GM12878 (cell line): ENCODE measurements around the gene ALS2.
"Not testable (repeated sequence)": the region's sequence is repeated elsewhere in the genome, so short reads cannot be mapped to it uniquely, and the experiment has no call there.

Experiments
- ATF7 ChIP-seq: fragments of 450-650 bp; IDR thresholded peaks from 2 replicates; pipeline ENCODE4 v1.6.1; 2016; ENCODE audit warnings: low read depth, mild to moderate bottlenecking
- BHLHE40 ChIP-seq, 2 experiments: fragments of 450-650 bp in 1 of 2; IDR thresholded peaks; 2 replicates each; pipeline ENCODE4 v1.6.1; 2011 to 2017; ENCODE audit warnings: low read depth in 2 of 2, borderline replicate concordance in 1 of 2, improper control_type of control experiment in 1 of 2, low read length in 1 of 2, mild to moderate bottlenecking in 1 of 2
- CEBPB ChIP-seq, 2 experiments: fragments of 150-350 bp in 1 of 2; IDR thresholded peaks; 2 replicates each; pipeline ENCODE4 v1.6.1; 2012 to 2014; ENCODE audit warnings: low read depth in 2 of 2, low read length in 2 of 2, borderline replicate concordance in 1 of 2, inconsistent platforms in 1 of 2
- CTCF ChIP-seq, 3 experiments: IDR thresholded peaks in 2 of 3; conservative IDR thresholded peaks in 1 of 3; 2 replicates each; pipeline ENCODE4 v1.5.1; 2011; ENCODE audit warnings: low read depth in 3 of 3, low read length in 3 of 3, mild to moderate bottlenecking in 3 of 3, control low read depth in 2 of 3, moderate library complexity in 2 of 3, inconsistent platforms in 1 of 3, mixed read lengths in 1 of 3; ENCODE audit not compliant: control insufficient read depth in 2 of 3, insufficient read depth in 1 of 3; ENCODE audit errors: extremely low read depth in 1 of 3
- EGR1 ChIP-seq, 2 experiments: IDR thresholded peaks; 1 replicate in 1 of 2; 2 replicates in 1 of 2; pipeline ENCODE4 v1.6.1; 2011 to 2012; ENCODE audit warnings: low read depth in 2 of 2, low read length in 2 of 2, borderline replicate concordance in 1 of 2, mild to moderate bottlenecking in 1 of 2, moderate library complexity in 1 of 2
- PML ChIP-seq: IDR thresholded peaks from 2 replicates; pipeline ENCODE4 v1.6.1; 2012; ENCODE audit warnings: low read length, inconsistent platforms
- POLR2A ChIP-seq: IDR thresholded peaks from 2 replicates; pipeline ENCODE4 v1.6.1; 2011; ENCODE audit warnings: low read depth, mild to moderate bottlenecking, low read length
- POLR2AphosphoS5 ChIP-seq: IDR thresholded peaks from 2 replicates; pipeline ENCODE4 v1.6.1; 2011; ENCODE audit warnings: mild to moderate bottlenecking, low read length, inconsistent platforms
- RAD51 ChIP-seq: fragments of 450-650 bp; IDR thresholded peaks from 2 replicates; pipeline ENCODE4 v1.6.1; 2016; ENCODE audit warnings: moderate library complexity, mild to moderate bottlenecking, inconsistent platforms
- SMC3 ChIP-seq: IDR thresholded peaks from 2 replicates; pipeline ENCODE4 v1.6.1; 2011; ENCODE audit warnings: low read length, improper control_type of control experiment, borderline replicate concordance
- TCF7 ChIP-seq: IDR thresholded peaks from 2 replicates; pipeline ENCODE4 v1.6.1; 2014; ENCODE audit warnings: antibody characterized with exemption, borderline replicate concordance
- ZNF207 ChIP-seq: fragments of 450-650 bp; IDR thresholded peaks from 2 replicates; pipeline ENCODE4 v1.6.1; 2014; ENCODE audit warnings: antibody characterized with exemption, mild to moderate bottlenecking, borderline replicate concordance
- TF ChIP-seq, protein P1 (sequence below): fragments of 450-650 bp; IDR thresholded peaks from 2 replicates; pipeline ENCODE4 v1.6.1; 2017; ENCODE audit warnings: mild to moderate bottlenecking
- TF ChIP-seq, protein P2 (sequence below): IDR thresholded peaks from 2 replicates; pipeline ENCODE4 v1.6.1; 2011; ENCODE audit warnings: low read depth, mild to moderate bottlenecking, low read length, moderate library complexity, borderline replicate concordance; ENCODE audit errors: extremely low read depth

DNA sequence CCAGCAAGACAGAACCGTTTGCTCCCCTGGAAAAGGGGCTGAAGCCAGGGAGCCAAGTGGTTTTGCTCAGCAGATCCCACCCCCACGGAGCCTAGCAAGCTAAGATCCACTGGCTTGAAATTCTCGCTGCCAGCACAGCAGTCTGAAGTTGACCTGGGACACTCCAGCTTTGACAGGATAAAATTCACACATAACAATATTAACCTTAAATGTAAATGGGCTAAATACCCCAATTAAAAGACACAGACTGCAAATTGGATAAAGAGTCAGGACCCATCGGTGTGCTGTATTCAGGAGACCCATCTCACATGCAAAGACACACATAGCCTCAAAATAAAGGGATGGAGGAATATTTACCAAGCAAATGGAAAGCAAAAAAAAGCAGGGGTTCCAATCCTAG lies 109.5 kb downstream of the ALS2 start:
- TF ChIP-seq CTCF (IDR thresholded peaks at IDR 0.05 in 2 of 3, conservative IDR thresholded peaks at IDR 0.05 in 1 of 3; ENCODE audit: control insufficient read depth in 2 of 3, extremely low read depth in 1 of 3, insufficient read depth in 1 of 3, low read depth in 3 of 3, low read length in 3 of 3); TCF7; POLR2AphosphoS5; SMC3; PML; ZNF207; EGR1 (IDR thresholded peaks at IDR 0.05; ENCODE audit: borderline replicate concordance in 1 of 2, low read depth in 2 of 2, low read length in 2 of 2); POLR2A; CEBPB (IDR thresholded peaks at IDR 0.05; ENCODE audit: borderline replicate concordance in 1 of 2, low read depth in 2 of 2, low read length in 2 of 2); BHLHE40 (IDR thresholded peaks at IDR 0.05; ENCODE audit: borderline replicate concordance in 1 of 2, low read depth in 2 of 2, low read length in 1 of 2); ATF7; RAD51: not testable (repeated sequence)
- TF ChIP-seq, protein P1, sequence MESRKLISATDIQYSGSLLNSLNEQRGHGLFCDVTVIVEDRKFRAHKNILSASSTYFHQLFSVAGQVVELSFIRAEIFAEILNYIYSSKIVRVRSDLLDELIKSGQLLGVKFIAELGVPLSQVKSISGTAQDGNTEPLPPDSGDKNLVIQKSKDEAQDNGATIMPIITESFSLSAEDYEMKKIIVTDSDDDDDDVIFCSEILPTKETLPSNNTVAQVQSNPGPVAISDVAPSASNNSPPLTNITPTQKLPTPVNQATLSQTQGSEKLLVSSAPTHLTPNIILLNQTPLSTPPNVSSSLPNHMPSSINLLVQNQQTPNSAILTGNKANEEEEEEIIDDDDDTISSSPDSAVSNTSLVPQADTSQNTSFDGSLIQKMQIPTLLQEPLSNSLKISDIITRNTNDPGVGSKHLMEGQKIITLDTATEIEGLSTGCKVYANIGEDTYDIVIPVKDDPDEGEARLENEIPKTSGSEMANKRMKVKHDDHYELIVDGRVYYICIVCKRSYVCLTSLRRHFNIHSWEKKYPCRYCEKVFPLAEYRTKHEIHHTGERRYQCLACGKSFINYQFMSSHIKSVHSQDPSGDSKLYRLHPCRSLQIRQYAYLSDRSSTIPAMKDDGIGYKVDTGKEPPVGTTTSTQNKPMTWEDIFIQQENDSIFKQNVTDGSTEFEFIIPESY, result not testable (repeated sequence)
- TF ChIP-seq, protein P2, sequence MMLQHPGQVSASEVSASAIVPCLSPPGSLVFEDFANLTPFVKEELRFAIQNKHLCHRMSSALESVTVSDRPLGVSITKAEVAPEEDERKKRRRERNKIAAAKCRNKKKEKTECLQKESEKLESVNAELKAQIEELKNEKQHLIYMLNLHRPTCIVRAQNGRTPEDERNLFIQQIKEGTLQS, result not testable (repeated sequence)
